ENCODE results near the gene CREB3L2. TPM values are rescaled to one million over a fixed set of nuclear protein-coding genes. Genes with fewer than 3 reads are reported as not detected.

The CREB3L2 gene
- total and polyA plus RNA-seq, 9 donors: 21.2 to 110 (median 80.8) TPM

DNA sequence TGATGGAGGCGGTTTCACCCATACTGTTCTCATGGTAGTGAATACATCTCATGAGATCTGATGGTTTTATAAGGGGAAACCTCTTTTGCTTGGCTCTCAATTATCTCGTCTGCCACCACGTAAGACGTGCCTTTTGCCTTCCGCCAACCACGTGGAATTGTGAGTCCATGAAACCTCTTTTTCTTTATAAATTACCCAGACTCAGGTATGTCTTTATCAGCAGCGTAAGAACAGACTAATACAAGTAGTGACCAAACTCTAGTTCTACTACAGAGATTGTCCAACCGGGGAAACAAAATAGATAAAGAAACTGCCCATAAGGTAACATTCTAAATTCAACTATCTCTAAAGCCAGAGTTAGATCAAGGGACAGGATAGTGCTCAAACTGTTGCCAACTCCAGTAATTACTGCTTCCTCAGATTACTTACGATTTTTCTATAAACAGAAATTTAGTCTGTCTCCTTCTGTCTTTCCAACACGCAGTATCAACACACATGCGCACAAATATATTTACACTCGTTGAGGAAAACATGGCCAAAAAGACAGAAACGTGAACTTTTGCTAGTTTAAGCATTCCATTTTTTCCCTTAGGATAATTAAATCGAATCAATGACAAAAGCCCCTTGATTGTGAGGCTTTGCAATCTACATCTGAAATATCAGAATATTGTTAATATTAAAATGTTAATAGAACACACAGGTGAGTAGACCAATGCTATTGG is 36.9 kb downstream of the CREB3L2 start:
- no peaks in the 10 kb centered on the region for H3K36me3 ChIP-seq
- H3K27me3 ChIP-seq: no peaks in the 10 kb centered on the region
- TF ChIP-seq EP300 (IDR thresholded peaks at IDR 0.05) (no peak), POLR2A (IDR thresholded peaks at IDR 0.05) (no peak)
- TF ChIP-seq, protein P1, sequence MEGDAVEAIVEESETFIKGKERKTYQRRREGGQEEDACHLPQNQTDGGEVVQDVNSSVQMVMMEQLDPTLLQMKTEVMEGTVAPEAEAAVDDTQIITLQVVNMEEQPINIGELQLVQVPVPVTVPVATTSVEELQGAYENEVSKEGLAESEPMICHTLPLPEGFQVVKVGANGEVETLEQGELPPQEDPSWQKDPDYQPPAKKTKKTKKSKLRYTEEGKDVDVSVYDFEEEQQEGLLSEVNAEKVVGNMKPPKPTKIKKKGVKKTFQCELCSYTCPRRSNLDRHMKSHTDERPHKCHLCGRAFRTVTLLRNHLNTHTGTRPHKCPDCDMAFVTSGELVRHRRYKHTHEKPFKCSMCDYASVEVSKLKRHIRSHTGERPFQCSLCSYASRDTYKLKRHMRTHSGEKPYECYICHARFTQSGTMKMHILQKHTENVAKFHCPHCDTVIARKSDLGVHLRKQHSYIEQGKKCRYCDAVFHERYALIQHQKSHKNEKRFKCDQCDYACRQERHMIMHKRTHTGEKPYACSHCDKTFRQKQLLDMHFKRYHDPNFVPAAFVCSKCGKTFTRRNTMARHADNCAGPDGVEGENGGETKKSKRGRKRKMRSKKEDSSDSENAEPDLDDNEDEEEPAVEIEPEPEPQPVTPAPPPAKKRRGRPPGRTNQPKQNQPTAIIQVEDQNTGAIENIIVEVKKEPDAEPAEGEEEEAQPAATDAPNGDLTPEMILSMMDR (IDR thresholded peaks at IDR 0.05): no peak
- no peak overlapping the region for H3K4me3 ChIP-seq
- DNase-seq: no peak
- 89 to 91% (median 89%) methylated on average over 14 of the region's 14 CpGs for WGBS, 3 donors
- intact Hi-C loops (cut with DNase I): no loop called here
- no peaks in the 10 kb centered on the region for H3K9me3 ChIP-seq
- peaks cover 22% of the 10 kb centered on the region for H3K4me1 ChIP-seq (ENCODE audit: insufficient read depth)
- no peak overlapping the region for H3K27ac ChIP-seq

DNA sequence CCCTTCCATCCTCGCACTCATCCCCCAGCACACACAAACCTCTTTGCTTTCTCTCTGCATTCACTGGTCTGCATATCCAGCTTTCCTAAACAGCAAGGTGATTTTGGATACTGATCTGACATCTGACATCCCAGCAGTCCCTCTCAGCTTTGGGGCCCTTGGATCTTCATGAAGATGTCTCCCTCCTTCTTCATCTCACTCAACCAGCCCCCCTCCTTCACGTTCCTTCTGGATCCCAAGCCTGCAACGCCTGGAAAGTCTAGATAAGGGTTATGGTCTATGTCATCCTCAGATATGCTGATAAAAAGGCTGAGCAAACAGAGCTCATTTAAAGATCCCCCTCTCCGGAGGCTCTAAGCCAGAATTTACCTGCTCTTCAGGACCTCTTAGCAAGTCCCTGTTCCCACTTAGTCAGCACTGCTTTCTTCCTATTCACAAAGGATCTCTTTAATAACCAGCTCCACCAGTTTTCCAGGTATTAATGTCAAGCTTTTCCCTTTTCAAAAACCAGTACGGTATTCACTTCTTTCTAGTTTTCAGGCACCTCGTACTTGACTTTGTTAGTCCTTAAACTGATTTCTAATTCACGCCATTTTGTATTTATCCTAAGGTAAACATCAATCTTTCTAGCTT is 38.9 kb downstream of the CREB3L2 start:
- H3K27ac ChIP-seq: no peak overlapping the region
- no peaks in the 10 kb centered on the region for H3K36me3 ChIP-seq
- DNase-seq: no peak
- intact Hi-C loops (cut with DNase I): no loop called here
- H3K27me3 ChIP-seq: no peaks in the 10 kb centered on the region
- no peak overlapping the region for H3K4me3 ChIP-seq
- H3K9me3 ChIP-seq: no peaks in the 10 kb centered on the region
- no peak for TF ChIP-seq EP300 (IDR thresholded peaks at IDR 0.05)
- TF ChIP-seq, protein P1 (IDR thresholded peaks at IDR 0.05): no peak
- no peak for TF ChIP-seq POLR2A (IDR thresholded peaks at IDR 0.05)
- 78 to 84% (median 84%) methylated on average over 7 of the region's 7 CpGs for WGBS, 3 donors
- peaks cover 22% of the 10 kb centered on the region for H3K4me1 ChIP-seq (ENCODE audit: insufficient read depth)

DNA sequence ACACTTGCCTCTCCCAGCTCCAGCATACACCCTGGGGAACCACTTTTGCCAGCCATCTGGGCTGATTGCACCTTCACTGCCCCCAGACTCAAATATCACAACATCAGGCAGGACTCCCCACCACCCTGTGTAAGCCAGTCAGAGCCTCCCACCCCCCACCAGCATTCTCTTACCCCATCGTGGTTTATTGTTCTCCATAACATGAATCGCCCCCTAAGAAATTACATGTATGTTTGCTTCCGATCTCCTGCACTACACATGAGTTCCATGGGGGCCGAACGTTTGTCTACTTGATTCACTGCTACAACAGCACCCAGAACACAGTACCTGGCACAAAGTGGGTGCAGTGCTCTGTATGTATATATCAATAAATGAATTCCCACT is 39.4 kb downstream of the CREB3L2 start:
- Histone ChIP-seq H3K4me3 (no peak overlapping the region), H3K27ac (no peak overlapping the region), H3K9me3 (no peaks in the 10 kb centered on the region), H3K36me3 (no peaks in the 10 kb centered on the region), H3K4me1 (ENCODE audit: insufficient read depth) (peaks cover 19% of the 10 kb centered on the region), H3K27me3 (no peaks in the 10 kb centered on the region)
- DNase-seq: no peak
- WGBS, 3 donors: 81 to 86% (median 83%) methylated on average over 5 of the region's 5 CpGs
- TF ChIP-seq, protein P1 (IDR thresholded peaks at IDR 0.05): no peak
- TF ChIP-seq POLR2A (IDR thresholded peaks at IDR 0.05): no peak
- intact Hi-C loops (cut with DNase I): no loop called here

DNA sequence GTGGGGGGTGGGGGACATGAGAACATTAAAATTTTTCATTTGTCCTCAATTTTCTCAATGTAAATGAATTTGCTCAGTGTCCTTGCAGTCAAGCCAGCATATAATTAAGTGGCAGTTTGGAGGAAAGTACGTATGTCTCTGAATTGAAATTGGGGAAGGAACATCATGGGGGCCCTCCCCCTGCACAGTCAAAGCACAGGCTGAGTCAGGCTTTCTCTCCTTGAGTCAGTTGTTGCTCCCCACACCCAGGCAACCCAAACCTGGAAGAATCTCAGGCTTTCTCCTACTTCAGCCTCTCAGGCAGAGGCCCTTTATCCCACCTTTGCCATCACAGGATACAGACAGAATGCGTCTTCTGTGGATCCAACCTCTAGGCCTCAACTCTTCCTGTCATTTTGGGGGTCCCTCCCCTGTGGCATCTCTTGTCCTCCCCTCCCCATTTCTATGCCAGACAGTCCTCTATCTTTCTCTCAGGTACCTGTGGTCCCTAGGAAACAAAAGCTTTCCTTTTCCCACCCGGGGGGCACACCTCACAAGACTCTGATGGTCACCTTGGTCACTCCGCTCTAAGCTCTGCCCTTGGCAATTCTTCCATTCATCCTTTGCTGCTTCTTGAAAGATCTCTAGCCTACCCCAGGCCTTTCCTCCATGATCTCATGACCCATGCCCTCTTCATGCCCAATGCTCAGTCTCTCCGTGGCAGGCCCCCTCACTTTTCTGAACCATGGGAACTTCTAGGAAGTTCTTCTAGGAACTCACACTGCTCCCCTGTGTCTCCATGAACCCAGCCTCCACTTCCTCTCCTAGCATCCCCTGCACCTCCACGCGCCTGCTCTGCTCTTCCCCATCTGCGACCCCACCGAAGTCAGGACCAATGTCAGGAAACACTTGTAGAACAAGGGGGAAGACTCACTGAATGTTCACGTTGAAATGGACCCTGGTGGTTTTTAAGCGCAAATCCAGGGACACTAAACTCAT is 40.4 kb downstream of the CREB3L2 start:
- no peak for DNase-seq
- H3K4me3 ChIP-seq: no peak overlapping the region
- peaks cover 12% of the 10 kb centered on the region for H3K4me1 ChIP-seq (ENCODE audit: insufficient read depth)
- 96% methylated on average over 11 of the region's 11 CpGs for WGBS, 3 donors
- intact Hi-C loops (cut with DNase I): no loop called here
- H3K9me3 ChIP-seq: no peaks in the 10 kb centered on the region
- H3K27ac ChIP-seq: no peak overlapping the region
- TF ChIP-seq, protein P1 (IDR thresholded peaks at IDR 0.05): no peak
- TF ChIP-seq EP300 (IDR thresholded peaks at IDR 0.05) (no peak), POLR2A (IDR thresholded peaks at IDR 0.05) (no peak)
- H3K27me3 ChIP-seq: no peaks in the 10 kb centered on the region
- H3K36me3 ChIP-seq: no peaks in the 10 kb centered on the region

All from ovary (tissue), 9 donors.